ENCODE measurements around the gene PPP1R3G.

- no peak for TF ChIP-seq CTCF (IDR thresholded peaks at IDR 0.05)
- TF ChIP-seq POLR2A (IDR thresholded peaks at IDR 0.05), result no peak
- TF ChIP-seq POLR2AphosphoS5 (IDR thresholded peaks at IDR 0.05; ENCODE audit: insufficient read depth in 1 of 2, low read depth in 1 of 2), result no peak
Measured at GRCh38 chr6:5079692-5080091, 5.4 kb upstream of the PPP1R3G start.

Measured in vagina (tissue), 2 donors.